HEK293 (cell line): ENCODE results near the gene HSF2.

Experiments
- CTCF ChIA-PET: fragments of 350-600 bp; formaldehyde crosslinking; extraction: SDS; loops from one replicate; lab custom pipeline; 2021; ENCODE audit warnings: antibody characterized with exemption; lab: Yijun Ruan, JAX
- POLR2A ChIA-PET: fragments of 300-600 bp; formaldehyde crosslinking; extraction: SDS; loops from one replicate; lab custom pipeline; 2020; ENCODE audit warnings: antibody characterized with exemption, inconsistent platforms; lab: Yijun Ruan, JAX
- H3K27ac ChIP-seq: fragments of 200-500 bp; sonication (Bioruptor generic); 2 replicates; pipeline ENCODE4 v1.5.1; 2014; ENCODE audit warnings: low read depth, low read length, control low read depth, inconsistent platforms; ENCODE audit errors: extremely low read depth
- H3K36me3 ChIP-seq, 2 experiments: fragments of 200-500 bp in 1 of 2; sonication (Bioruptor generic) in 1 of 2; 1 replicate in 1 of 2; 2 replicates in 1 of 2; pipeline ENCODE4 v1.5.1; 2014 to 2017; ENCODE audit warnings: inconsistent platforms in 2 of 2, low read length in 2 of 2; ENCODE audit not compliant: control insufficient read depth in 2 of 2, insufficient read depth in 1 of 2
- H3K4me1 ChIP-seq: fragments of 200-500 bp; sonication (Bioruptor generic); 2 replicates; pipeline ENCODE4 v1.5.1; 2014; ENCODE audit warnings: mild to moderate bottlenecking, low read length, inconsistent platforms; ENCODE audit not compliant: control insufficient read depth, insufficient read depth
- H3K4me3 ChIP-seq: 2 replicates; pipeline ENCODE4 v1.5.1; 2011; ENCODE audit warnings: low read depth, mild to moderate bottlenecking, control low read depth, low read length, moderate library complexity
- H3K9me3 ChIP-seq: fragments of 200-500 bp; sonication (Bioruptor generic); 2 replicates; pipeline ENCODE4 v1.5.1; 2014; ENCODE audit warnings: low read depth, low read length, inconsistent platforms; ENCODE audit not compliant: control insufficient read depth, insufficient read depth
- SALL2 ChIP-seq: fragments of 450-650 bp; formaldehyde crosslinking; IDR thresholded peaks from 2 replicates; pipeline ENCODE4 v1.5.0; 2017; ENCODE audit warnings: missing biosample characterization, mild to moderate bottlenecking, missing genetic modification characterization, borderline replicate concordance
- SCRT2 ChIP-seq: fragments of 450-650 bp; formaldehyde crosslinking; IDR thresholded peaks from 2 replicates; pipeline ENCODE4 v1.5.1; 2016; ENCODE audit warnings: missing biosample characterization, missing genetic modification characterization
- YY2 ChIP-seq: fragments of 450-650 bp; formaldehyde crosslinking; IDR thresholded peaks from 2 replicates; pipeline ENCODE4 v1.5.1; 2016; ENCODE audit warnings: missing biosample characterization, missing genetic modification characterization
- ZBTB48 ChIP-seq: fragments of 450-650 bp; formaldehyde crosslinking; IDR thresholded peaks from 2 replicates; pipeline ENCODE4 v1.5.1; 2016; ENCODE audit warnings: missing biosample characterization, missing genetic modification characterization
- ZNF155 ChIP-seq: fragments of 450-650 bp; formaldehyde crosslinking; IDR thresholded peaks from 2 replicates; pipeline ENCODE4 v1.5.1; 2016; ENCODE audit warnings: missing biosample characterization, missing genetic modification characterization
- ZNF211 ChIP-seq: fragments of 450-650 bp; formaldehyde crosslinking; IDR thresholded peaks from 2 replicates; pipeline ENCODE4 v1.5.1; 2016; ENCODE audit warnings: low read depth, missing biosample characterization, missing genetic modification characterization
- ZNF248 ChIP-seq: fragments of 450-650 bp; formaldehyde crosslinking; IDR thresholded peaks from 2 replicates; pipeline ENCODE4 v1.5.1; 2017; ENCODE audit warnings: missing biosample characterization, missing genetic modification characterization
- ZNF311 ChIP-seq: fragments of 450-650 bp; formaldehyde crosslinking; IDR thresholded peaks from 2 replicates; pipeline ENCODE4 v1.5.1; 2017; ENCODE audit warnings: missing biosample characterization, missing genetic modification characterization, borderline replicate concordance
- ZNF426 ChIP-seq: fragments of 450-650 bp; formaldehyde crosslinking; IDR thresholded peaks from 2 replicates; pipeline ENCODE4 v1.5.1; 2017; ENCODE audit warnings: missing biosample characterization, missing genetic modification characterization, mild to moderate bottlenecking, inconsistent platforms, moderate library complexity
- ZNF501 ChIP-seq: fragments of 450-650 bp; formaldehyde crosslinking; IDR thresholded peaks from 2 replicates; pipeline ENCODE4 v1.5.1; 2016; ENCODE audit warnings: missing biosample characterization, missing genetic modification characterization
- ZNF560 ChIP-seq: fragments of 450-650 bp; formaldehyde crosslinking; IDR thresholded peaks from 2 replicates; pipeline ENCODE4 v1.5.1; 2017; ENCODE audit warnings: missing biosample characterization, missing genetic modification characterization, borderline replicate concordance
- ZNF600 ChIP-seq: fragments of 450-650 bp; formaldehyde crosslinking; IDR thresholded peaks from 2 replicates; pipeline ENCODE4 v1.5.1; 2016; ENCODE audit warnings: missing biosample characterization, missing genetic modification characterization
- TF ChIP-seq, protein P1 (sequence below): fragments of 450-650 bp; formaldehyde crosslinking; IDR thresholded peaks from 2 replicates; pipeline ENCODE4 v1.5.1; 2016; ENCODE audit warnings: missing biosample characterization, missing genetic modification characterization
- TF ChIP-seq, protein P2 (sequence below): fragments of 450-650 bp; IDR thresholded peaks from 2 replicates; pipeline ENCODE4 v1.5.1; 2018; ENCODE audit warnings: missing biosample characterization, missing genetic modification characterization
- TF ChIP-seq, protein P3 (sequence below): fragments of 450-650 bp; formaldehyde crosslinking; IDR thresholded peaks from 2 replicates; pipeline ENCODE4 v1.5.1; 2016; ENCODE audit warnings: missing biosample characterization, missing genetic modification characterization
- TF ChIP-seq, protein P4 (sequence below): fragments of 450-650 bp; formaldehyde crosslinking; IDR thresholded peaks from 2 replicates; pipeline ENCODE4 v1.5.1; 2016; ENCODE audit warnings: missing biosample characterization, missing genetic modification characterization, borderline replicate concordance
- TF ChIP-seq, protein P5 (sequence below): fragments of 450-650 bp; formaldehyde crosslinking; conservative IDR thresholded peaks from 2 replicates; pipeline ENCODE4 v1.5.1; 2016; ENCODE audit warnings: low read depth, missing biosample characterization, missing genetic modification characterization

HSF2 gene

DNA sequence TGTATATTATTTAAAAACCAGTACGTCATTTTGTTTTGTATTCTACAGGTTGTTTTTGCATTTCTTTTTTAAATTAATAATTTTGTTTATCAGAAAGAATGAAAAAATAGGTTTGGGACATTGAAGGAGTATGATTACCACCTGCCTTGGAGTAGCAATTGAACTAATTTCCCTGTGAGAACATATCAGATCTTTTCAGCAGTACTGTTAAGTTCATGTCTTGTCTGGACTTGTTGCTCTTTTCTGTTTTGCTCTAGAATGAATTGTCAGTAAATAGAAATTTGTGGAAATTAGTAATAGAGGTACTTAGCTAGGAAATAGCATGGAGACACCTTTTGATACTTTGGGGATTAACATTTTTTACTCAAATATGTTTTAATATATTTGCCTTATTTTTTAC, 24.3 kb downstream of the HSF2 start:
- Histone ChIP-seq H3K4me3 (no peak overlapping the region), H3K9me3 (no peaks in the 10 kb centered on the region), H3K36me3 (peaks cover 51 to 98% of the 10 kb centered on the region in 2 experiments), H3K27ac (no peak overlapping the region), H3K4me1 (no peaks in the 10 kb centered on the region)
- CTCF ChIA-PET, result no interaction called here
- POLR2A ChIA-PET, result no interaction called here
- TF ChIP-seq SCRT2 (tag by site-specific recombination), result peak; percentile 63; the same call in 1 of the 2 replicates
- TF ChIP-seq ZNF155 (tag by site-specific recombination), result no peak

DNA sequence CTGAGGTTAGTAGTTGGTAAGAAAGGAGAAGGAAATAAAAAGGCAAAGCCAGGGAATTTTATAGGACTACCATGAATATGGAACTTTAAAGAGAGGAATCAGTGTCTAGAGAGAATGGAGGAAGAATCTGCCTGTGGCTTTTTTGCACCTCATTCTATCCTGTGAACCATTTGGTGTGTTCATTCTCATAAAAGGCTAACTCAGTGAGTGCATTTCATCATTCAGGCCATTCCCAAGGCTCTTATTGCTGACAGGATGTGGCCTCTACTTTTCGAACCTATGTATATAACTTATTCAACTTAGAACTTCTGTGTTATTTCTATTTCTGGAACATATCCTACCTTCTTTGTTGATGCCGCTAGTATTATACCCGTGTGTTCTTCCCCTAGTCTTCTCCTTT, 27.1 kb downstream of the HSF2 start:
- POLR2A ChIA-PET, result no interaction called here
- Histone ChIP-seq H3K9me3 (no peaks in the 10 kb centered on the region), H3K4me1 (no peaks in the 10 kb centered on the region), H3K36me3 (peaks cover 23 to 95% of the 10 kb centered on the region in 2 experiments; a peak in 2 of 3 replicates), H3K4me3 (no peak overlapping the region), H3K27ac (no peak overlapping the region)
- CTCF ChIA-PET, result interaction anchor here (0.5 to 1.4 kb wide), 2 partner anchors 18 to 659 kb away, joined by 3 to 4 read pairs; no protein-coding TSS in a partner anchor
- TF ChIP-seq SALL2 (tag by site-specific recombination) (no peak), ZNF560 (no peak), YY2 (tag by site-specific recombination) (no peak), ZNF501 (tag by site-specific recombination) (no peak), ZNF600 (no peak), ZNF211 (tag by site-specific recombination) (no peak), ZNF248 (tag by site-specific recombination) (no peak), ZNF426 (tag by site-specific recombination) (no peak), ZBTB48 (no peak), ZNF311 (tag by site-specific recombination) (no peak)
- TF ChIP-seq, protein P1, sequence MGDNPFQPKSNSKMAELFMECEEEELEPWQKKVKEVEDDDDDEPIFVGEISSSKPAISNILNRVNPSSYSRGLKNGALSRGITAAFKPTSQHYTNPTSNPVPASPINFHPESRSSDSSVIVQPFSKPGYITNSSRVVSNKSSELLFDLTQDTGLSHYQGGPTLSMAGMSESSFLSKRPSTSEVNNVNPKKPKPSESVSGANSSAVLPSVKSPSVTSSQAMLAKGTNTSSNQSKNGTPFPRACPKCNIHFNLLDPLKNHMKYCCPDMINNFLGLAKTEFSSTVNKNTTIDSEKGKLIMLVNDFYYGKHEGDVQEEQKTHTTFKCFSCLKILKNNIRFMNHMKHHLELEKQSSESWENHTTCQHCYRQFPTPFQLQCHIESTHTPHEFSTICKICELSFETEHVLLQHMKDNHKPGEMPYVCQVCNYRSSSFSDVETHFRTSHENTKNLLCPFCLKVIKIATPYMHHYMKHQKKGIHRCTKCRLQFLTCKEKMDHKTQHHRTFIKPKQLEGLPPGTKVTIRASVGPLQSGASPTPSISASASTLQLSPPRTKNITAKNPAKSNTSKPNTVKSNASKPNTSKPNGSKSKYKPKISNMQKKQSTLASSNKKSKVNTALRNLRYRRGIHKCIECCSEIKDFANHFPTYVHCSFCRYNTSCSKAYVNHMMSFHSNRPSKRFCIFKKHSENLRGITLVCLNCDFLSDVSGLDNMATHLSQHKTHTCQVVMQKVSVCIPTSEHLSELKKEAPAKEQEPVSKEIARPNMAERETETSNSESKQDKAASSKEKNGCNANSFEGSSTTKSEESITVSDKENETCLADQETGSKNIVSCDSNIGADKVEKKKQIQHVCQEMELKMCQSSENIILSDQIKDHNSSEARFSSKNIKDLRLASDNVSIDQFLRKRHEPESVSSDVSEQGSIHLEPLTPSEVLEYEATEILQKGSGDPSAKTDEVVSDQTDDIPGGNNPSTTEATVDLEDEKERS, result no peak
- TF ChIP-seq, protein P2, sequence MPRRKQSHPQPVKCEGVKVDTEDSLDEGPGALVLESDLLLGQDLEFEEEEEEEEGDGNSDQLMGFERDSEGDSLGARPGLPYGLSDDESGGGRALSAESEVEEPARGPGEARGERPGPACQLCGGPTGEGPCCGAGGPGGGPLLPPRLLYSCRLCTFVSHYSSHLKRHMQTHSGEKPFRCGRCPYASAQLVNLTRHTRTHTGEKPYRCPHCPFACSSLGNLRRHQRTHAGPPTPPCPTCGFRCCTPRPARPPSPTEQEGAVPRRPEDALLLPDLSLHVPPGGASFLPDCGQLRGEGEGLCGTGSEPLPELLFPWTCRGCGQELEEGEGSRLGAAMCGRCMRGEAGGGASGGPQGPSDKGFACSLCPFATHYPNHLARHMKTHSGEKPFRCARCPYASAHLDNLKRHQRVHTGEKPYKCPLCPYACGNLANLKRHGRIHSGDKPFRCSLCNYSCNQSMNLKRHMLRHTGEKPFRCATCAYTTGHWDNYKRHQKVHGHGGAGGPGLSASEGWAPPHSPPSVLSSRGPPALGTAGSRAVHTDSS, result no peak
- TF ChIP-seq, protein P3, sequence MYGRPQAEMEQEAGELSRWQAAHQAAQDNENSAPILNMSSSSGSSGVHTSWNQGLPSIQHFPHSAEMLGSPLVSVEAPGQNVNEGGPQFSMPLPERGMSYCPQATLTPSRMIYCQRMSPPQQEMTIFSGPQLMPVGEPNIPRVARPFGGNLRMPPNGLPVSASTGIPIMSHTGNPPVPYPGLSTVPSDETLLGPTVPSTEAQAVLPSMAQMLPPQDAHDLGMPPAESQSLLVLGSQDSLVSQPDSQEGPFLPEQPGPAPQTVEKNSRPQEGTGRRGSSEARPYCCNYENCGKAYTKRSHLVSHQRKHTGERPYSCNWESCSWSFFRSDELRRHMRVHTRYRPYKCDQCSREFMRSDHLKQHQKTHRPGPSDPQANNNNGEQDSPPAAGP (tag by site-specific recombination), result no peak
- TF ChIP-seq, protein P4, sequence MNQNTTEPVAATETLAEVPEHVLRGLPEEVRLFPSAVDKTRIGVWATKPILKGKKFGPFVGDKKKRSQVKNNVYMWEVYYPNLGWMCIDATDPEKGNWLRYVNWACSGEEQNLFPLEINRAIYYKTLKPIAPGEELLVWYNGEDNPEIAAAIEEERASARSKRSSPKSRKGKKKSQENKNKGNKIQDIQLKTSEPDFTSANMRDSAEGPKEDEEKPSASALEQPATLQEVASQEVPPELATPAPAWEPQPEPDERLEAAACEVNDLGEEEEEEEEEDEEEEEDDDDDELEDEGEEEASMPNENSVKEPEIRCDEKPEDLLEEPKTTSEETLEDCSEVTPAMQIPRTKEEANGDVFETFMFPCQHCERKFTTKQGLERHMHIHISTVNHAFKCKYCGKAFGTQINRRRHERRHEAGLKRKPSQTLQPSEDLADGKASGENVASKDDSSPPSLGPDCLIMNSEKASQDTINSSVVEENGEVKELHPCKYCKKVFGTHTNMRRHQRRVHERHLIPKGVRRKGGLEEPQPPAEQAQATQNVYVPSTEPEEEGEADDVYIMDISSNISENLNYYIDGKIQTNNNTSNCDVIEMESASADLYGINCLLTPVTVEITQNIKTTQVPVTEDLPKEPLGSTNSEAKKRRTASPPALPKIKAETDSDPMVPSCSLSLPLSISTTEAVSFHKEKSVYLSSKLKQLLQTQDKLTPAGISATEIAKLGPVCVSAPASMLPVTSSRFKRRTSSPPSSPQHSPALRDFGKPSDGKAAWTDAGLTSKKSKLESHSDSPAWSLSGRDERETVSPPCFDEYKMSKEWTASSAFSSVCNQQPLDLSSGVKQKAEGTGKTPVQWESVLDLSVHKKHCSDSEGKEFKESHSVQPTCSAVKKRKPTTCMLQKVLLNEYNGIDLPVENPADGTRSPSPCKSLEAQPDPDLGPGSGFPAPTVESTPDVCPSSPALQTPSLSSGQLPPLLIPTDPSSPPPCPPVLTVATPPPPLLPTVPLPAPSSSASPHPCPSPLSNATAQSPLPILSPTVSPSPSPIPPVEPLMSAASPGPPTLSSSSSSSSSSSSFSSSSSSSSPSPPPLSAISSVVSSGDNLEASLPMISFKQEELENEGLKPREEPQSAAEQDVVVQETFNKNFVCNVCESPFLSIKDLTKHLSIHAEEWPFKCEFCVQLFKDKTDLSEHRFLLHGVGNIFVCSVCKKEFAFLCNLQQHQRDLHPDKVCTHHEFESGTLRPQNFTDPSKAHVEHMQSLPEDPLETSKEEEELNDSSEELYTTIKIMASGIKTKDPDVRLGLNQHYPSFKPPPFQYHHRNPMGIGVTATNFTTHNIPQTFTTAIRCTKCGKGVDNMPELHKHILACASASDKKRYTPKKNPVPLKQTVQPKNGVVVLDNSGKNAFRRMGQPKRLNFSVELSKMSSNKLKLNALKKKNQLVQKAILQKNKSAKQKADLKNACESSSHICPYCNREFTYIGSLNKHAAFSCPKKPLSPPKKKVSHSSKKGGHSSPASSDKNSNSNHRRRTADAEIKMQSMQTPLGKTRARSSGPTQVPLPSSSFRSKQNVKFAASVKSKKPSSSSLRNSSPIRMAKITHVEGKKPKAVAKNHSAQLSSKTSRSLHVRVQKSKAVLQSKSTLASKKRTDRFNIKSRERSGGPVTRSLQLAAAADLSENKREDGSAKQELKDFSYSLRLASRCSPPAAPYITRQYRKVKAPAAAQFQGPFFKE (tag by site-specific recombination), result no peak
- TF ChIP-seq, protein P5, sequence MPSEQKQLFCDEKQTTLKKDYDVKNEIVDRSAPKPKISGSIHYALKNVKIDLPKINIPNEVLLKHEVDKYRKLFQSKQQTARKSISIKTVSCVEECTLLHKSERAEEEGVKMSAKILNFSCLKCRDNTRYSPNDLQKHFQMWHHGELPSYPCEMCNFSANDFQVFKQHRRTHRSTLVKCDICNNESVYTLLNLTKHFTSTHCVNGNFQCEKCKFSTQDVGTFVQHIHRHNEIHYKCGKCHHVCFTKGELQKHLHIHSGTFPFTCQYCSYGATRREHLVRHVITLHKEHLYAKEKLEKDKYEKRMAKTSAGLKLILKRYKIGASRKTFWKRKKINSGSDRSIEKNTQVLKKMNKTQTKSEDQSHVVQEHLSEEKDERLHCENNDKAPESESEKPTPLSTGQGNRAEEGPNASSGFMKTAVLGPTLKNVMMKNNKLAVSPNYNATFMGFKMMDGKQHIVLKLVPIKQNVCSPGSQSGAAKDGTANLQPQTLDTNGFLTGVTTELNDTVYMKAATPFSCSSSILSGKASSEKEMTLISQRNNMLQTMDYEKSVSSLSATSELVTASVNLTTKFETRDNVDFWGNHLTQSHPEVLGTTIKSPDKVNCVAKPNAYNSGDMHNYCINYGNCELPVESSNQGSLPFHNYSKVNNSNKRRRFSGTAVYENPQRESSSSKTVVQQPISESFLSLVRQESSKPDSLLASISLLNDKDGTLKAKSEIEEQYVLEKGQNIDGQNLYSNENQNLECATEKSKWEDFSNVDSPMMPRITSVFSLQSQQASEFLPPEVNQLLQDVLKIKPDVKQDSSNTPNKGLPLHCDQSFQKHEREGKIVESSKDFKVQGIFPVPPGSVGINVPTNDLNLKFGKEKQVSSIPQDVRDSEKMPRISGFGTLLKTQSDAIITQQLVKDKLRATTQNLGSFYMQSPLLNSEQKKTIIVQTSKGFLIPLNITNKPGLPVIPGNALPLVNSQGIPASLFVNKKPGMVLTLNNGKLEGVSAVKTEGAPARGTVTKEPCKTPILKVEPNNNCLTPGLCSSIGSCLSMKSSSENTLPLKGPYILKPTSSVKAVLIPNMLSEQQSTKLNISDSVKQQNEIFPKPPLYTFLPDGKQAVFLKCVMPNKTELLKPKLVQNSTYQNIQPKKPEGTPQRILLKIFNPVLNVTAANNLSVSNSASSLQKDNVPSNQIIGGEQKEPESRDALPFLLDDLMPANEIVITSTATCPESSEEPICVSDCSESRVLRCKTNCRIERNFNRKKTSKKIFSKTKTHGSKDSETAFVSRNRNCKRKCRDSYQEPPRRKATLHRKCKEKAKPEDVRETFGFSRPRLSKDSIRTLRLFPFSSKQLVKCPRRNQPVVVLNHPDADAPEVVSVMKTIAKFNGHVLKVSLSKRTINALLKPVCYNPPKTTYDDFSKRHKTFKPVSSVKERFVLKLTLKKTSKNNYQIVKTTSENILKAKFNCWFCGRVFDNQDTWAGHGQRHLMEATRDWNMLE, result no peak
